Activated CD8-positive, alpha-beta memory T cell treated with anti-CD3 and anti-CD28 coated beads, Interleukin-2, amount 50 U/mL, for 24 hours (primary cell): ENCODE measurements around the gene TLX3.
"Not testable (repeated sequence)": the region's sequence is repeated elsewhere in the genome, so short reads cannot be mapped to it uniquely, and the experiment has no call there.

Experiments
- DNase-seq: peaks from one replicate; pipeline ENCODE4 v3.0.0-alpha.2; 2020; ENCODE audit errors: extremely low read depth

The TLX3 gene

GRCh38 chr5:171308453-171309275 is at the start of gene TLX3:
TSS of gene TLX3 (plus strand) at chr5:171309248. CDS start at chr5:171309366, 118 bp downstream.
- no peak for DNase-seq

GRCh38 chr5:171261361-171261760 is 47.7 kb upstream of the TLX3 start:
- no peak for DNase-seq

GRCh38 chr5:171261904-171262303 is 47.1 kb upstream of the TLX3 start:
- no peak for DNase-seq

DNA sequence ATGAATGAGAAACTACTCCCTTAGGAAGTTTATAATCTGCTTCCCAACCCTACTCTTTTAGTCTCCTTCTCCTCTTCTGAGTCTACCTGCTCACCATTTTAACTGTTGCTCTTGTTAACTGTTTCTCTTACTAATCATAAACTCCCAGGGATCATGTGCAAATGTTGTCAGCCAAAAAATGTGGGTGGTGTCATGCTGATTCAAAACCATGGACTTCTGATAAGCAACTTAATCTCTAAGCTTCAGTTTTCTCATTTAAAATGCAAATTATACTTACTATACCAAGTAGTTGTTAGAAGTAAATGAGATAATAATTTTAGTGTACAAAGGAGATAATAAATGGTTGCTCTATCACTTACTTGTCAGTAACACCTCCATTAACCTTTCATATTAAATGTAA is 45.9 kb upstream of the TLX3 start:
- DNase-seq: no peak

DNA sequence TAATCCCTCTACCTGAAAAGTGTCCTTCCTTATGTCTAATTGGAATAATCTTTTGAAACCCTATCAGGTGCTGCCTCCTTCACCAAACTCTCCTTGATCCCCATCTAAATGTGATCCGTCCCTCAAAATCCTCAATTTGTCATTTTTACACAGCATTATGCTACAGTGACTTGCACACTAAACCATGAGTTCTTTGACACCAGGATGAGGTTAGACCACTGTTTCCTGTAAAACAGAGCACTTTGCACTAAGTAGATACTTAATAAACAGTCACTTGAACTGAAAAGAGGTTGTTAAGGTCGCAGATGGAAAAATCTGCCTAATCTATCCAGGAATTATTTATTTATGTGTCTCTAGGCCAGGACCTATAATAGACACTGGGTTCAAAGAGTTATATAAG is 44.2 kb upstream of the TLX3 start:
- no peak for DNase-seq

DNA sequence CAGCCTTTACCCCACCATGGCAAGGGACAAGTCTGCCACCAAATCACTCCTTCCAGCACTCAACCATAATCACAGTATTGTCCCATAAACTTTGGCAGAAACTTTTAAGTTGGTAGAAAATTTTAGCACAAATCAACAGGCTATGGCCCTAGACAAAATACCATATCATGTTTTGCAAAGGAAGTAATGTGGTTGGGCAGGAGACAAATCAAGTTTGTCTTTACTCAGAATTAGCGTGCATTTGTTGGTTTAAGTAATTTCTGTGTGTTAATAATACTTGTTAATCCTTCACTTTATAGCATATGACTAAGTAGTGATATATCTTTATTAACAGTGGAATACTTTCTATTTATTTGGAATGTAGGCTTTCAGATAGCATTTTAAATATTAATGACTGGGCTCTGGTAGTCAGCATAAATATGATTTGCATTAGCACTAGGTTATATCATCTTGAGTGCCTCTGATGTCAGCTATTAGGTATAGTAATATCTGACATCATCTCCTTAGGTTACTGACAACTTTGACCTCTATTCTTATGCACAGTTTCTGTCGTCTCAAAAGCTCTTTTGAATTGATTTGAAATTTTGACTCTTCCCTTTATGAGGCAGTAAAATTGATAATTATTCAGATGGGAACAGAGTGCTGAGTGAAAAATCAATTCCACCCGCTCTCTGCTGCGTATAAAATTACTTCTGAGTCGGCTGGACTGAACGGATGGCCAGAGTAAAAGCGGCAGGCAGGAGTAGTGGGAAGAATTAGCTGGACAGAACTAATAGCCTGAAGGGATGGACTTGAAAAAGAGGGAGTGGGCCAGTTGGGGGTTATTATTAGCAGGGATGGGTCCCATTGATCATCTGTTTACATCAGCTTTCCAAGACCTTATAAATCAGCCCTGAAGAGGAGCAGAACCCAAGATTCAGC is 40.1 kb upstream of the TLX3 start:
- DNase-seq: no peak

- no peak for DNase-seq
Observed at GRCh38 chr5:171269717-171270116, 39.3 kb upstream of the TLX3 start.

GRCh38 chr5:171270136-171270535 is 38.9 kb upstream of the TLX3 start:
- no peak for DNase-seq

GRCh38 chr5:171271798-171272197 is 37.2 kb upstream of the TLX3 start:
- DNase-seq: no peak

- no peak for DNase-seq
Observed at GRCh38 chr5:171272996-171273970, 35.8 kb upstream of the TLX3 start.

- DNase-seq: no peak
Observed at GRCh38 chr5:171275841-171276544, 33.1 kb upstream of the TLX3 start.

- no peak for DNase-seq
Observed at GRCh38 chr5:171283753-171284152, 25.3 kb upstream of the TLX3 start.

DNA sequence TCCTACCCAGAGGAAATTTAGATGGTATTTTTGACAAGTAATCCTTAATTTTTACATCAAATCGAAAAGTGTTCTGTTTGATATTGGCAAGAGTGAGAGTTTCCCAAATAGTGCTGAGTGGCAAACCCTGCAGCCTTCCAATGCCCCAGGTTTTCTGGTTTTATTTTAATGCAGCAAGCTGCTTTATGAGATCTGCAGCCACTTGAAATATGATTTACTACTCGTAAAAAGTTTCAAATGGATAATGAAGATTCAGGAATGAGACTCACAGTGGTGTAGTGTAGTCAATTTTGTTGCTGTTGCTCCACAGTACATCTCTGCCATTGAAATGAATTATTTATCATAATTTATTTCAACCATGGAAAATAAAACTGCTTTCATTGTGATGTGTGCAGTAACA is 23.6 kb upstream of the TLX3 start:
- no peak for DNase-seq

DNA sequence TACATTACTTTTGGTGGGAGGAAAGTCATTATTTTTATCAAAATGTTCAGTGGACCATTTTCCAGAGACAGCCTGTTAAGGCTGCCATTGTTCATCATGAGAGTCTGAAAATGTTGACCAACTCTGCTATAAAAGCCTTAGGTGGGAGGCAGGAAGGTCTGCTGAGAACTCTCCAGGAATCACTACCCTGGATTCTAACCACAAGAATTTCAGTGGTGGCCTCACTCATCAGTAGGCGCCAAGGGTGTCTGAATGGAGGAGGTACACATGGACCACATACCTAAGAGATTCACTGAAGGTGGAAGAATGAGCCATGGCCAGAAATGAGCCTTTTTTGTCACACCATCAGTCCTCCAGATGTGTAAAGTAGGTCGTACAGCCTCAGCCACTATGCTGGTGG is 21.0 kb upstream of the TLX3 start:
- no peak for DNase-seq

GRCh38 chr5:171291371-171291770 is 17.7 kb upstream of the TLX3 start:
- DNase-seq: no peak

DNA sequence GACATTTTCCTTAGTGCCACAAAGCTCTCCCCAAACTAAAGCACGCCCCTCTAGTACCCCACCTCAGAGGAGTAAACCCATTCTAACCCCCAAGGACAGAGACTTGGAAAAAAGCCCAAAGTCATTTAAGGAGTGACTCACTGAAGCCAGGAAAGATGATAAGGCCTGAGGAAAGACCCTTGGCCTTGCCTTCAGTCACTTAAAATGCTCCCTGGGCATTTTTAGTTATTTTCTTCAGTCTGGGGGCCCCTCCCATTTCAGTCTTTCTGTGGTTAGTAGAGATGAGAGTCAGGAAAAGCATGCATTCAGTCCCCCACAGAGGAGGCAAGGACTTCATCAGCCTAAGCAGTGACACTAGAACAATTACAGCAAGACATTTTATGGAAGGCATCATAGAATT is 13.7 kb upstream of the TLX3 start:
- DNase-seq: no peak

- no peak for DNase-seq
Observed at GRCh38 chr5:171295801-171296200, 13.2 kb upstream of the TLX3 start.

DNA sequence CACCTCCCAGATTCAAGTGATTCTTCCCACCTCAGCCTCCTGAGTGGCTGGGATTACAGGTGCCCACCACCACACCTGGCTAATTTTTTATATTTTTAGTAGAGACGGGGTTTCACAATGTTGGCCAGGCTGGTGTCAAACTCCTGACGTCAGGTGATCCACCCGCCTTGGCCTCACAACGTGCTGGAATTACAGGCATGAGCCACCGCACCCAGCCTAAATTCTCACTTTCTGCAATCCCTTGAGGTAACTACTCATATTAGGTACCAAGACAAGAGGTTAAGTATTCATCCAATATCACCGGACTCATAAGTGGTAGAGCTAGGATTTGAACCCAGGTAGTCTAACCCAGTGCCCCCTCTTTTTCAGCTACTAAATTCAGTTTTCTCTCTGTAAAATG is 11.1 kb upstream of the TLX3 start:
- not testable (repeated sequence) for DNase-seq

DNA sequence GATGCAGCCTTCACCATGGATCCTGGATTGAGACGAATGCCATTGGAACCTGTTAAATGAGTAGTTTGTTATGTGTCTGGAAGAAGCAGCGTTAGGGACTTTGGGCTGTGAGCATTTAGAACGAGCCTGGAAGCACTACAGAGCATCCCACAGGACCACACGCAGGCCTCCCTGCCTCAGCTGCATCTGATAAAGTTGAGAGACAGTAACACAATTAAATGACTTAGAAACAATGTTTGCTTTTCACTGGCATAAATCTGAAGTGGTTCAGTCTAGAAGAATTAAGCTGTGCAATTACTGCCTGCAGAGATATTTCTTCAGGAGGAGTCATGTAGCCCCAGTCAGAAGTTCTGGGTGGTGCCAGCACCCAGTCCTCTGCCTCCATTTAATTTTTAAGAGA is 9.8 kb upstream of the TLX3 start:
- no peak for DNase-seq

GRCh38 chr5:171299851-171300250 is 9.2 kb upstream of the TLX3 start:
- no peak for DNase-seq

DNA sequence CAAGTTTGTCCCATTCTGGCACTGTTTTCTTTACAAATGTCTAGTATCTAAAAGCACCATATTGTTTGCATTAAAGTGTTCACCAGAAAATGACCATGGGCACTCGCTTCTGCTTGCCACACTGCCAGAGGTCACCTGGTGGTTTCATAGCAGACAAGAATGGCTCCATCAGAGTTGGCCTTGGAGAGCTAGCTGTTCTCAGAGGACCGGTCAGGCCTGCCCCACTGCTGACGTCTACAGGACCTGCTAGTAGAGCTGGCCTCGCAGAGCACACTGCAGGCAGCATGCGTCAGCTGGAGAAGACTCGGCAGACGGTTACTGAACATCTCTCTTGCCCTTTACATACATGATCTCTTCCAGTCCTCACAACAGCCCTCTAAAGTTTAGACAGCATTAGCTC is 8.7 kb upstream of the TLX3 start:
- DNase-seq: no peak
